ENCODE results near the gene TRAPPC6A. TPM values are rescaled to one million over a fixed set of nuclear protein-coding genes. Genes with fewer than 3 reads are reported as not detected.

TRAPPC6A gene
- total RNA-seq, 1 experiment from 2014 or later: 26.9 TPM

DNA sequence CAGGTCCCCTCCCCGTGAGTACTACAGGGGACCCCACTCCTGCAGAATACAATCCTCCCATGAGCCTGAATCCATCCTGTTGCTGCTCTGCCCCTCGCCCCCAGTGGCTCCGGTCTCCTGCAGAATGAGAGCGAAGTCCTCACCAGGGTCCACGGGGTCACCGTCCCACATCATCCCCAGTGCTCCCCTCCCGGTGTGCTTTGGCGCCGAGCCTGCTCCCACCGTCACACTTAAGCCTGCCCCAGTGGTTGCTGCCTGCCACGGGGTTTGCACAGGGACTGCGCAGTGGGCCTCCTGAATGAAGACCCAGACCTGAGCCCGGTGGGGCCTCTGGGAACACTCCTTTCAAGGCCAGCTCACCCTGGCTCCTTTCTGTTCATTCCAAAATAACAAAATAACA, 47.8 kb downstream of the TRAPPC6A start (continued):
- TF ChIP-seq TCF7L2 (IDR thresholded peaks at IDR 0.05; ENCODE audit: borderline replicate concordance, extremely low read depth, insufficient read depth, insufficient read length): no peak

DNA sequence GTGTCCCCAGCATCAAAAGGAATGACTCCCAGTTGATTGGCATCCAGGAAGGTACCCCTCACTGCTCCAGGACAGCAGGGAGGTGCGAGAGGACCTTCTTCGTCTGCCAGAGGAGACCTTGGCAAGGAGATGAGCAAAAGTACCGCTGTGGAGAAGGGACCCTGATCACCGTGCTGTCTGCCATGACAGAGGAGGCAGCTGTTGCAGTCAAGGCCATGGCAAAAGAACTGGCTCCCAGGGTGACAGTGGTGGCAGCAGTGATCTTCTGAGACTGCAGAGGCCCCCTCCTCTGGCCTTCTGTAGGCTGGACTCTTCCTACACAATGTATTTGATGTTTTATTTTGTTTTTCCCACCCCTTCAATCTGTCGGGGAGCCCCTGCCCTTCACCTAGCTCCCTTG, 49.2 kb downstream of the TRAPPC6A start:
- Histone ChIP-seq H3K4me3 (replicated peaks in 1 of 2; ENCODE audit: low read depth in 1 of 2, low read length in 2 of 2) (no peak overlapping the region), H2AFZ (ENCODE audit: low read depth, low read length, poor library complexity, severe bottlenecking) (no peak overlapping the region), H3K9ac (ENCODE audit: low read length) (no peak overlapping the region), H3K27ac (ENCODE audit: low read depth, low read length) (no peak overlapping the region), H3K9me2 (ENCODE audit: insufficient read depth) (no peaks in the 10 kb centered on the region), H3K36me3 (ENCODE audit: control insufficient read depth in 1 of 2, insufficient read depth in 2 of 2, low read length in 2 of 2) (no peaks in the 10 kb centered on the region), H3K4me2 (ENCODE audit: low read length) (no peak overlapping the region), H3K27me3 (ENCODE audit: insufficient read depth, low read length) (no peaks in the 10 kb centered on the region), H3K9me3 (ENCODE audit: control insufficient read depth in 1 of 2, insufficient read depth in 1 of 2, low read depth in 1 of 2, low read length in 2 of 2) (no peaks in the 10 kb centered on the region), H3K79me2 (ENCODE audit: insufficient read depth, low read length) (peaks cover 59% of the 10 kb centered on the region), H3K4me1 (ENCODE audit: control insufficient read depth in 1 of 2, insufficient read depth in 2 of 2, low read length in 2 of 2) (peaks cover 12 to 23% of the 10 kb centered on the region in 2 experiments; a peak in 3 of 4 replicates), H4K20me1 (ENCODE audit: insufficient read depth) (no peaks in the 10 kb centered on the region)
- ATAC-seq (no peak), DNase-seq (ENCODE audit: low read depth, low spot score) (no peak)
- ChIA-PET POLR2A (no interaction called here), RAD21 (ENCODE audit: low non-redundant PET in 1 of 2, low total read pairs in 2 of 2, uncharacterized antibody in 2 of 2, unreplicated experiment in 2 of 2) (no interaction called here), CTCF (no interaction called here)
- TF ChIP-seq SRF (IDR thresholded peaks at IDR 0.05; ENCODE audit: low read depth): no peak
- TF ChIP-seq, protein P1, sequence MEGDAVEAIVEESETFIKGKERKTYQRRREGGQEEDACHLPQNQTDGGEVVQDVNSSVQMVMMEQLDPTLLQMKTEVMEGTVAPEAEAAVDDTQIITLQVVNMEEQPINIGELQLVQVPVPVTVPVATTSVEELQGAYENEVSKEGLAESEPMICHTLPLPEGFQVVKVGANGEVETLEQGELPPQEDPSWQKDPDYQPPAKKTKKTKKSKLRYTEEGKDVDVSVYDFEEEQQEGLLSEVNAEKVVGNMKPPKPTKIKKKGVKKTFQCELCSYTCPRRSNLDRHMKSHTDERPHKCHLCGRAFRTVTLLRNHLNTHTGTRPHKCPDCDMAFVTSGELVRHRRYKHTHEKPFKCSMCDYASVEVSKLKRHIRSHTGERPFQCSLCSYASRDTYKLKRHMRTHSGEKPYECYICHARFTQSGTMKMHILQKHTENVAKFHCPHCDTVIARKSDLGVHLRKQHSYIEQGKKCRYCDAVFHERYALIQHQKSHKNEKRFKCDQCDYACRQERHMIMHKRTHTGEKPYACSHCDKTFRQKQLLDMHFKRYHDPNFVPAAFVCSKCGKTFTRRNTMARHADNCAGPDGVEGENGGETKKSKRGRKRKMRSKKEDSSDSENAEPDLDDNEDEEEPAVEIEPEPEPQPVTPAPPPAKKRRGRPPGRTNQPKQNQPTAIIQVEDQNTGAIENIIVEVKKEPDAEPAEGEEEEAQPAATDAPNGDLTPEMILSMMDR (IDR thresholded peaks at IDR 0.05 in 2 of 3, conservative IDR thresholded peaks at IDR 0.05 in 1 of 3; ENCODE audit: borderline replicate concordance in 1 of 3, insufficient read depth in 1 of 3, low read depth in 2 of 3, low read length in 2 of 3): no peak
- BruUV-seq (replicated peaks): no TSS peak
- intact Hi-C loops (cut with micrococcal nuclease): no loop called here

DNA sequence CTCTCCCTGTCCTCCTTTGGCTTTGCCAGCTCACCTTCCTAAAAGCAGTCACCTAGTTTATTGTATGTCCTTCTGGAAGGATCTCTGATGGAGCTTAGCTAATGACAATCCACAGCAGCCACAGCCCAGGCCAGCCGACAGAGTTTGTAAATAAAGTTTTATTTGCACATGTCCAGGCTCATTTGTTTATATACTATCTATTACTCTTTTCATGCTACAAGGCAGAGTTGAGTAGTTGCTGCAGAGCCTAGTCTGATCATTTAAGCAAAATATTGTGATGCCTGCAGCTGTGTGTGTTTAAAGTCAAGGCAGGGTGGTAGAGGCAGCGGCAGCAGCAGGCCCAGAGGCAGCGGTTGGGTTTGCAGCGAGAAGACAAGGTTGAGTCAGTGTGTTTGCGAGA, 49.9 kb downstream of the TRAPPC6A start:
- Histone ChIP-seq H3K79me2 (ENCODE audit: insufficient read depth, low read length) (peaks cover 63% of the 10 kb centered on the region), H3K36me3 (ENCODE audit: control insufficient read depth in 1 of 2, insufficient read depth in 2 of 2, low read length in 2 of 2) (no peaks in the 10 kb centered on the region), H3K27ac (ENCODE audit: low read depth, low read length) (no peak overlapping the region), H3K4me3 (replicated peaks in 1 of 2; ENCODE audit: low read depth in 1 of 2, low read length in 2 of 2) (no peak overlapping the region), H3K4me1 (ENCODE audit: control insufficient read depth in 1 of 2, insufficient read depth in 2 of 2, low read length in 2 of 2) (peaks cover 12 to 23% of the 10 kb centered on the region in 2 experiments; a peak in 3 of 4 replicates), H4K20me1 (ENCODE audit: insufficient read depth) (no peaks in the 10 kb centered on the region), H3K4me2 (ENCODE audit: low read length) (no peak overlapping the region), H3K9me3 (ENCODE audit: control insufficient read depth in 1 of 2, insufficient read depth in 1 of 2, low read depth in 1 of 2, low read length in 2 of 2) (no peaks in the 10 kb centered on the region), H2AFZ (ENCODE audit: low read depth, low read length, poor library complexity, severe bottlenecking) (no peak overlapping the region), H3K9me2 (ENCODE audit: insufficient read depth) (no peaks in the 10 kb centered on the region), H3K9ac (ENCODE audit: low read length) (no peak overlapping the region), H3K27me3 (ENCODE audit: insufficient read depth, low read length) (no peaks in the 10 kb centered on the region)
- ATAC-seq (no peak), DNase-seq (ENCODE audit: low read depth, low spot score) (no peak)
- no TSS peak for BruUV-seq (replicated peaks)
- ChIA-PET CTCF (no interaction called here), POLR2A (no interaction called here), RAD21 (ENCODE audit: low non-redundant PET in 1 of 2, low total read pairs in 2 of 2, uncharacterized antibody in 2 of 2, unreplicated experiment in 2 of 2) (no interaction called here)
- intact Hi-C loops (cut with micrococcal nuclease): no loop called here
- TF ChIP-seq YY1 (IDR thresholded peaks at IDR 0.05; ENCODE audit: extremely low read depth, insufficient replicate concordance, low read depth, low read length) (no peak), CBX3 (IDR thresholded peaks at IDR 0.05; ENCODE audit: low read depth) (no peak), JUND (IDR thresholded peaks at IDR 0.05) (no peak), POLR2A (IDR thresholded peaks at IDR 0.05; ENCODE audit: borderline replicate concordance, extremely low read depth, insufficient read depth, insufficient read length) (no peak), EZH2 (IDR thresholded peaks at IDR 0.05) (no peak), ELF1 (IDR thresholded peaks at IDR 0.05; ENCODE audit: borderline replicate concordance, low read depth) (no peak)
- TF ChIP-seq, protein P2, sequence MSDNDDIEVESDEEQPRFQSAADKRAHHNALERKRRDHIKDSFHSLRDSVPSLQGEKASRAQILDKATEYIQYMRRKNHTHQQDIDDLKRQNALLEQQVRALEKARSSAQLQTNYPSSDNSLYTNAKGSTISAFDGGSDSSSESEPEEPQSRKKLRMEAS (IDR thresholded peaks at IDR 0.05): no peak
- TF ChIP-seq, protein P3, sequence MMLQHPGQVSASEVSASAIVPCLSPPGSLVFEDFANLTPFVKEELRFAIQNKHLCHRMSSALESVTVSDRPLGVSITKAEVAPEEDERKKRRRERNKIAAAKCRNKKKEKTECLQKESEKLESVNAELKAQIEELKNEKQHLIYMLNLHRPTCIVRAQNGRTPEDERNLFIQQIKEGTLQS (IDR thresholded peaks at IDR 0.05): no peak
